ENCODE data around the gene HIF1AN.

GRCh38 chr10:100516847-100517246 lies 18.9 kb upstream of the HIF1AN start:
- no peak for TF ChIP-seq POLR2A (IDR thresholded peaks at IDR 0.05)
- TF ChIP-seq CTCF (IDR thresholded peaks at IDR 0.05) = no peak
